ENCODE measurements around the gene CFDP1. TPM values are rescaled to one million over a fixed set of nuclear protein-coding genes. Genes with fewer than 3 reads are reported as not detected.
"Not testable (repeated sequence)": the region's sequence is repeated elsewhere in the genome, so short reads cannot be mapped to it uniquely, and the experiment has no call there.

CFDP1 gene
- total and polyA plus RNA-seq, 2 of the 13 experiments (the other 11 are each of a cell fraction or from before 2014, with no cell fraction given): 78.6 to 153 TPM

- not testable (repeated sequence) for TF ChIP-seq ATF7 (IDR thresholded peaks at IDR 0.05)
- 0 out of 2 replicates have a peak, but pooled peaks have one; percentile 21 for TF ChIP-seq ATF7 (CRISPR knock-in tag; IDR thresholded peaks at IDR 0.05)
- 0 out of 2 replicates have a peak, but pooled peaks have one; percentile 61 for TF ChIP-seq RCOR2 (CRISPR knock-in tag; IDR thresholded peaks at IDR 0.05)
- TF ChIP-seq ZMYM3 (CRISPR knock-in tag; IDR thresholded peaks at IDR 0.05): 0 out of 2 replicates have a peak, but pooled peaks have one; percentile 46
These were observed 160.7 kb downstream of the CFDP1 start (continued) for GRCh38 chr16:75272629-75273028.

- no peaks in the 10 kb centered on the region for H3K79me2 ChIP-seq (ENCODE audit: insufficient read depth, low read length)
- peak; percentile 73 for DNase-seq (ENCODE audit: low spot score)
- TF ChIP-seq REPIN1 (CRISPR knock-in tag; IDR thresholded peaks at IDR 0.05; ENCODE audit: borderline replicate concordance, low read depth): no peak
- no peak for TF ChIP-seq KLF13 (CRISPR knock-in tag; IDR thresholded peaks at IDR 0.05)
- TF ChIP-seq DPF2 (CRISPR knock-in tag; IDR thresholded peaks at IDR 0.05; ENCODE audit: borderline replicate concordance, low read depth): 0 out of 2 replicates have a peak, but pooled peaks have one; percentile 12
- peak; percentile 65 for TF ChIP-seq PATZ1 (CRISPR knock-in tag; IDR thresholded peaks at IDR 0.05)
- peak; percentile 53; the same call in 1 of the 2 replicates for TF ChIP-seq ZNF687 (CRISPR knock-in tag; IDR thresholded peaks at IDR 0.05)
- no peak for TF ChIP-seq TRIM22 (IDR thresholded peaks at IDR 0.05)
- no peak for TF ChIP-seq ONECUT2 (CRISPR knock-in tag; IDR thresholded peaks at IDR 0.05)
- no peak for TF ChIP-seq DNMT3B (CRISPR knock-in tag; conservative IDR thresholded peaks at IDR 0.05)
These were observed 161.2 kb downstream of the CFDP1 start for GRCh38 chr16:75272097-75272551.

More at GRCh38 chr16:75272097-75272551, 161.2 kb downstream of the CFDP1 start:
- peak; percentile 37 for ATAC-seq
- H3K9ac ChIP-seq (ENCODE audit: insufficient read depth, low read depth, low read length): peak overlapping the region; percentile 37
- peak overlapping the region; percentile 41 to 59 (median 56) for H3K4me3 ChIP-seq (replicated peaks in 1 of 3; ENCODE audit: insufficient read depth in 1 of 3, low read depth in 2 of 3, low read length in 3 of 3)
- 10% methylated on average over 10 of the region's 12 CpGs for WGBS (ENCODE audit: low lambda C conversion rate)
- intact Hi-C loops (cut with micrococcal nuclease; ENCODE audit: unreplicated experiment): no loop called here
- FAIRE-seq: peak; percentile 49
- H3K36me3 ChIP-seq (replicated peaks in 1 of 2; ENCODE audit: control insufficient read depth in 1 of 2, insufficient read depth in 2 of 2, low read length in 2 of 2): no peaks in the 10 kb centered on the region
- H4K20me1 ChIP-seq (ENCODE audit: insufficient read depth, low read length): no peaks in the 10 kb centered on the region
- peaks cover 60% of the 10 kb centered on the region for H3K4me1 ChIP-seq (ENCODE audit: insufficient read depth, low read length)
- no peak overlapping the region for H3K27ac ChIP-seq (ENCODE audit: extremely low read length, insufficient read depth, low read length)
- no peaks in the 10 kb centered on the region for H3K9me3 ChIP-seq (ENCODE audit: low read length)
- ChIA-PET POLR2A (interaction anchor here (0.9 to 4.5 kb wide), 6 partner anchors 9 to 38 kb away, joined by 3 to 41 read pairs (median 6); no protein-coding TSS in a partner anchor), CTCF (ENCODE audit: low intra/inter-chr PET ratio, low total read pairs) (no interaction called here)
- BruUV-seq (replicated peaks): no TSS peak
- in situ Hi-C loops (cut with HindIII; ENCODE audit: extremely low pct_ligation_motif_present, low pct_unique_long_range_greater_than_20kb): no loop called here
- peak overlapping the region; percentile 8 for H2AFZ ChIP-seq (ENCODE audit: low read length)
- H3K4me2 ChIP-seq (ENCODE audit: low read depth, low read length): peak overlapping the region; percentile 88
- H3K27me3 ChIP-seq (ENCODE audit: control insufficient read depth in 1 of 2, insufficient read depth in 2 of 2, low read length in 2 of 2): no peaks in the 10 kb centered on the region

Measured in HepG2 (cell line).